NB4 (cell line): ENCODE measurements around the gene TRANK1.

ENCODE experiments used
- DNase-seq: peaks from one replicate; pipeline ENCODE4 v3.0.0; 2010; ENCODE audit warnings: low read depth
- H3K4me3 ChIP-seq: one replicate; pipeline ENCODE4 v1.5.1; 2011; ENCODE audit warnings: mild to moderate bottlenecking, low read depth, low read length, moderate library complexity
- CTCF ChIP-seq: IDR thresholded peaks from one replicate; pipeline ENCODE4 v1.5.1; 2012; ENCODE audit warnings: low read depth, low read length
- MYC ChIP-seq: IDR thresholded peaks from 2 replicates; pipeline ENCODE4 v1.6.1; 2011; ENCODE audit warnings: low read depth, low read length
- POLR2A ChIP-seq: IDR thresholded peaks from 2 replicates; pipeline ENCODE4 v1.6.1; 2011; ENCODE audit warnings: mild to moderate bottlenecking; ENCODE audit not compliant: insufficient read length; ENCODE audit errors: extremely low read depth
- TF ChIP-seq, protein P1 (sequence below): IDR thresholded peaks from 2 replicates; pipeline ENCODE4 v1.6.1; 2011; ENCODE audit warnings: low read depth, low read length

The TRANK1 gene

DNA sequence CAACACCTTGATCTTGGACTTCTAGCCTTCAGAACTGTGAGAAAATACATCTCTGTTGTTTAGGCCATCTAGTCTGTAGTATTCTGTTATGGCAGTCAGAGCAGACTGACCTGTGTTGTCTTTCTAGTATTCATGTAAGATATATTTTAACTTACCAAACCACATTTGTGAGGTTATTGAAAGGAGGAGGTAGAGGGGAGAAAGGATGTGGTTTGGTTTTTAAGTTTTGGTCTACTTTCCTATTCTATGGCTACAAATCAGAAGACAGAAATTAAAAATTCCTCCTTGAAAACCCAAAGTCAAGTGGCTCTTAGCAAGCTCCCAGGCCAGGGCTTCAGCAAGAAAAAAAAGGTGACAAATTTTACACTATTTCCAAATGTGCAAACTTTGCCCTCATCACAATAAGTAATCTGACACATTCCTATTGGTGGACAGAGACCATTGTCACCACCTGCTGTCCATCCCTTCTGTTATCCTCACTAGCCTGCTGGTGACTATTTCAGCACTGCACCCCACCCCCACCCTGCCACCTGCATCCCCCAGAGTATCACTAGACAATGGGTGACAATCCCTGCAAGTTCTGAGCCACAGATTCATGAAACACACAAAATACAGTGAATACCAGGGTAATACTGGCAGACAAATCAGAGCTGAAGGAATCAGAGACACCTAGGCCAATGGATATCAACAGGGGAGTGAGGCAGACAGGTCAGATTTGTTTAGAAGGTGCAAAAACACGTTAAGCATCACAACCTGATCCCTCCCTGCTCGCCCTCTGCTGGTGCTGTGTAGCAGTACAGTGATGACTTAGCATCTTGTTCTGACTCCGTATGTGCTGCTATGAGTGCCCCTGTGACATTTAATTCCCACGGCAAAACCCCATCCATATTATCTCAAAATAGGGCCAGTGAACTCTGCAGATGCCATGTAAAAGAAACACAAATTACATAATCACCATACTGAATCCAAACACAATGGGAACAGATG, 101.5 kb downstream of the TRANK1 start:
- no peak overlapping the region for H3K4me3 ChIP-seq
- peak; percentile 39 for DNase-seq
- TF ChIP-seq CTCF (peak; percentile 58), POLR2A (no peak), MYC (no peak)
- TF ChIP-seq, protein P1, sequence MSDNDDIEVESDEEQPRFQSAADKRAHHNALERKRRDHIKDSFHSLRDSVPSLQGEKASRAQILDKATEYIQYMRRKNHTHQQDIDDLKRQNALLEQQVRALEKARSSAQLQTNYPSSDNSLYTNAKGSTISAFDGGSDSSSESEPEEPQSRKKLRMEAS, result no peak

DNA sequence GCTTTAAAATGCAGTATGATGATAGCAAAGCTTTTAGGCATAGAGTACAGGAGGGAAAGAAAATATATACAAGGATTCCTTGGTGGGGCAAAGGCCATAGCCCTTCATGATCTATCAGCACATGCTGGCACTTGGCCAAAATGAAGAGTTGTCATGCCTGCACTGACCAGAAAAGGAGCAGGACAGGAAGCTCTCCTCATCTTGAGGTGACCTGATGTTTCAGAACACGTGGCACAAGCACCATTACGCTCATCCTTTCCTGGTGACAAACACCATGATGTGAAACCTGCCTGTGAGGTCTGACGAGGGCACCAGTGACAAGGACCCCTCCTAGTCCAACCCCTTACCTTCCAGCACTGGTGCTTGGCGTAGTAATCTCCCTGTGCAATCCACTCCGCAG, 102.6 kb downstream of the TRANK1 start:
- no peak for DNase-seq
- H3K4me3 ChIP-seq, result no peak overlapping the region
- TF ChIP-seq CTCF, result no peak
- TF ChIP-seq, protein P1, result no peak
- no peak for TF ChIP-seq POLR2A
- no peak for TF ChIP-seq MYC

DNA sequence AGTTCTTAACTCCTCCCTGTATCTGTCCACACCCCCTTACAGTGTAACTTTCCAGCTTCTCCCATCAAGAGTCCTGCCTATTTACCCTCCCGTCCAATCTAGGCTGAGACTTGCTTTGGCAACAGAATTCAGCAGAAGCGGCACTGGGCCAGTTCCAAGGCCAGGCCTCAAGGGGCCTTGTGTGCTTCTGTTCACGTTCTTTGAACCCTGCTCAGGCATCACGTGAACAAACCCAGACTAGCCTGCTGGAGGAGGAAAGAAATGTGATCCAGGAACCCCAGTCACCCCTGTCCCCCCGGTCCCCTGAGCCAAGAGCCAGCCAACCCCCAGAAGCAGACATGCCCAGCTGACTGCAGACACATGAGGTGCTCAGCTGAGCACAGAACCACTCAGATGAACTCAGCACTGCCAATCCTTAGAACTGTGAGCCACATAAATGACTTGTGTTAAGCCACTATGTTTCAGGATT, 104.4 kb downstream of the TRANK1 start:
- no peak overlapping the region for H3K4me3 ChIP-seq
- no peak for DNase-seq
- TF ChIP-seq CTCF (no peak), POLR2A (no peak), MYC (no peak)
- TF ChIP-seq, protein P1, result no peak

DNA sequence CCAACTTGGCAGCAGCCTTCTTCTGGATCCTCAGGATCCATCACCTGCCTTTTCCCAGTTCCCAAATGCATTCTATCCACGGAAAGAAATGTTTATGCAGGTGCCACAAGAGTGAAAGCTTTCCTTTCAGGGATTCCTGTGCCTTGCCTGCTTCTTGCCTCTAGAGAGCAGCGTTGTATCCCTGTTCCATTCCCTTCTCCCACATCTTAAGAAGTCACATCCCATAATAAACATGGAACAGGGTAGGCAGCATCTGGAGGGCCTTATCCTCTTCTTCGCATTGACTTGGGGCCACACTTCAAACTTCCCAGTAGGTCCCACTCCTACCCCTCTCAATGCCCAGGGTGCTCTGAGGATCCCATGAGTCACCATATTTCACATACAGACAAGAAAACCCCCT, 107.8 kb downstream of the TRANK1 start:
- TF ChIP-seq CTCF, result no peak
- no peak for TF ChIP-seq POLR2A
- TF ChIP-seq, protein P1, result no peak
- TF ChIP-seq MYC, result no peak
- no peak overlapping the region for H3K4me3 ChIP-seq
- no peak for DNase-seq

- no peak for DNase-seq
- TF ChIP-seq POLR2A (no peak), CTCF (no peak), MYC (no peak)
- TF ChIP-seq, protein P1, result no peak
- no peak overlapping the region for H3K4me3 ChIP-seq
Observed at GRCh38 chr3:36833160-36833814, 111.6 kb downstream of the TRANK1 start.
